Inflammatory macrophage (primary cell): ENCODE data around the gene GREB1.

Experiments used
- DNase-seq, 2 donors: peaks; one replicate each; pipeline ENCODE4 v3.0.0-alpha.2; 2020 to 2022

Gene GREB1

GRCh38 chr2:11612553-11613215 lies 78.8 kb downstream of the GREB1 start:
- no peak for DNase-seq

- no peak for DNase-seq
Observed at GRCh38 chr2:11613297-11613696, 79.5 kb downstream of the GREB1 start.

- no peak for DNase-seq
Observed at GRCh38 chr2:11615209-11615608, 81.4 kb downstream of the GREB1 start.

GRCh38 chr2:11616097-11616687 lies 82.3 kb downstream of the GREB1 start:
- no peak for DNase-seq

GRCh38 chr2:11616851-11617415 lies 83.1 kb downstream of the GREB1 start:
- DNase-seq = no peak

- DNase-seq = no peak
Observed at GRCh38 chr2:11617527-11617926, 83.7 kb downstream of the GREB1 start.

- no peak for DNase-seq
Observed at GRCh38 chr2:11617984-11618707, 84.3 kb downstream of the GREB1 start.

GRCh38 chr2:11618708-11619062 lies 84.8 kb downstream of the GREB1 start:
- DNase-seq = no peak

GRCh38 chr2:11621410-11621809 lies 87.6 kb downstream of the GREB1 start:
- DNase-seq = no peak

- no peak for DNase-seq
Observed at GRCh38 chr2:11622611-11623010, 88.8 kb downstream of the GREB1 start.

GRCh38 chr2:11624893-11625292 lies 91.0 kb downstream of the GREB1 start:
- DNase-seq = peak; percentile 4 to 7

- no peak for DNase-seq
Observed at GRCh38 chr2:11625671-11626070, 91.8 kb downstream of the GREB1 start.

GRCh38 chr2:11628675-11629074 lies 94.8 kb downstream of the GREB1 start:
- DNase-seq = no peak

- no peak for DNase-seq
Observed at GRCh38 chr2:11629215-11629614, 95.4 kb downstream of the GREB1 start.

GRCh38 chr2:11629851-11630250 lies 96.0 kb downstream of the GREB1 start:
- DNase-seq = no peak

- DNase-seq = no peak
Observed at GRCh38 chr2:11630855-11631254, 97.0 kb downstream of the GREB1 start.

GRCh38 chr2:11631462-11631861 lies 97.6 kb downstream of the GREB1 start:
- no peak for DNase-seq

GRCh38 chr2:11633923-11634478 lies 100.2 kb downstream of the GREB1 start:
- no peak for DNase-seq

- DNase-seq = no peak
Observed at GRCh38 chr2:11634584-11634983, 100.7 kb downstream of the GREB1 start.

GRCh38 chr2:11635141-11635540 lies 101.3 kb downstream of the GREB1 start:
- no peak for DNase-seq

- DNase-seq = no peak
Observed at GRCh38 chr2:11636593-11637295, 102.9 kb downstream of the GREB1 start.

GRCh38 chr2:11637546-11637945 lies 103.7 kb downstream of the GREB1 start:
- DNase-seq = no peak

GRCh38 chr2:11639503-11639902 lies 105.7 kb downstream of the GREB1 start:
- DNase-seq = no peak
